ENCODE results near the gene REXO4.

The REXO4 gene

GRCh38 chr9:133366435-133366834, 51.4 kb downstream of the REXO4 start:
- no peak for DNase-seq

- DNase-seq, result no peak
Measured at GRCh38 chr9:133362359-133363044, 55.3 kb downstream of the REXO4 start.

GRCh38 chr9:133361507-133362092, 56.2 kb downstream of the REXO4 start:
- DNase-seq, result no peak

- DNase-seq, result no peak
Measured at GRCh38 chr9:133360400-133361393, 57.1 kb downstream of the REXO4 start.

- DNase-seq, result peak in 1 of 2 experiments; percentile 5
Measured at GRCh38 chr9:133359399-133360175, 58.2 kb downstream of the REXO4 start.

GRCh38 chr9:133357656-133358055, 60.2 kb downstream of the REXO4 start:
- no peak for DNase-seq

GRCh38 chr9:133356391-133357091, 61.3 kb downstream of the REXO4 start, which contains the start of the genes SURF1 and SURF2:
SURF1 (minus strand) TSS chr9:133356487; CDS start chr9:133356453, 34 bp downstream.
SURF2 (plus strand) TSS chr9:133356550; CDS start chr9:133356593, 43 bp downstream.
- DNase-seq, result peak; percentile 84 to 90

All from NCI-H2081 (cell line).